HEK293 (cell line): ENCODE measurements around the gene TRIM3.

Experiments used
- BCL11A ChIP-seq: fragments of 450-650 bp; formaldehyde crosslinking; IDR thresholded peaks from 2 replicates; pipeline ENCODE4 v1.5.1; 2016; ENCODE audit warnings: low read depth, missing biosample characterization, missing genetic modification characterization
- YY2 ChIP-seq: fragments of 450-650 bp; formaldehyde crosslinking; IDR thresholded peaks from 2 replicates; pipeline ENCODE4 v1.5.1; 2016; ENCODE audit warnings: missing biosample characterization, missing genetic modification characterization
- ZBTB44 ChIP-seq: fragments of 450-650 bp; IDR thresholded peaks from 2 replicates; pipeline ENCODE4 v1.5.1; 2018; ENCODE audit warnings: missing biosample characterization, mild to moderate bottlenecking, missing genetic modification characterization
- ZNF747 ChIP-seq: fragments of 450-650 bp; formaldehyde crosslinking; IDR thresholded peaks from 2 replicates; pipeline ENCODE4 v1.5.1; 2016; ENCODE audit warnings: missing biosample characterization, missing genetic modification characterization
- ZNF776 ChIP-seq: fragments of 450-650 bp; formaldehyde crosslinking; IDR thresholded peaks from 2 replicates; pipeline ENCODE4 v1.5.0; 2017; ENCODE audit warnings: missing biosample characterization, missing genetic modification characterization, borderline replicate concordance
- TF ChIP-seq, protein P1 (sequence below): fragments of 450-650 bp; formaldehyde crosslinking; IDR thresholded peaks from 2 replicates; pipeline ENCODE4 v1.5.1; 2016; ENCODE audit warnings: missing biosample characterization, missing genetic modification characterization
- TF ChIP-seq, protein P2 (sequence below): fragments of 450-650 bp; formaldehyde crosslinking; IDR thresholded peaks from 2 replicates; pipeline ENCODE4 v1.5.1; 2016; ENCODE audit warnings: missing biosample characterization, missing genetic modification characterization, low read depth

GRCh38 chr11:6400431-6401345 is 73.1 kb downstream of the TRIM3 start:
- TF ChIP-seq ZNF776 (tag by site-specific recombination) = no peak
- TF ChIP-seq, protein P1, sequence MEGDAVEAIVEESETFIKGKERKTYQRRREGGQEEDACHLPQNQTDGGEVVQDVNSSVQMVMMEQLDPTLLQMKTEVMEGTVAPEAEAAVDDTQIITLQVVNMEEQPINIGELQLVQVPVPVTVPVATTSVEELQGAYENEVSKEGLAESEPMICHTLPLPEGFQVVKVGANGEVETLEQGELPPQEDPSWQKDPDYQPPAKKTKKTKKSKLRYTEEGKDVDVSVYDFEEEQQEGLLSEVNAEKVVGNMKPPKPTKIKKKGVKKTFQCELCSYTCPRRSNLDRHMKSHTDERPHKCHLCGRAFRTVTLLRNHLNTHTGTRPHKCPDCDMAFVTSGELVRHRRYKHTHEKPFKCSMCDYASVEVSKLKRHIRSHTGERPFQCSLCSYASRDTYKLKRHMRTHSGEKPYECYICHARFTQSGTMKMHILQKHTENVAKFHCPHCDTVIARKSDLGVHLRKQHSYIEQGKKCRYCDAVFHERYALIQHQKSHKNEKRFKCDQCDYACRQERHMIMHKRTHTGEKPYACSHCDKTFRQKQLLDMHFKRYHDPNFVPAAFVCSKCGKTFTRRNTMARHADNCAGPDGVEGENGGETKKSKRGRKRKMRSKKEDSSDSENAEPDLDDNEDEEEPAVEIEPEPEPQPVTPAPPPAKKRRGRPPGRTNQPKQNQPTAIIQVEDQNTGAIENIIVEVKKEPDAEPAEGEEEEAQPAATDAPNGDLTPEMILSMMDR = no peak
- TF ChIP-seq ZBTB44 = no peak
- TF ChIP-seq ZNF747 = no peak
- TF ChIP-seq BCL11A (tag by site-specific recombination) = no peak
- TF ChIP-seq YY2 = no peak
- TF ChIP-seq, protein P2, sequence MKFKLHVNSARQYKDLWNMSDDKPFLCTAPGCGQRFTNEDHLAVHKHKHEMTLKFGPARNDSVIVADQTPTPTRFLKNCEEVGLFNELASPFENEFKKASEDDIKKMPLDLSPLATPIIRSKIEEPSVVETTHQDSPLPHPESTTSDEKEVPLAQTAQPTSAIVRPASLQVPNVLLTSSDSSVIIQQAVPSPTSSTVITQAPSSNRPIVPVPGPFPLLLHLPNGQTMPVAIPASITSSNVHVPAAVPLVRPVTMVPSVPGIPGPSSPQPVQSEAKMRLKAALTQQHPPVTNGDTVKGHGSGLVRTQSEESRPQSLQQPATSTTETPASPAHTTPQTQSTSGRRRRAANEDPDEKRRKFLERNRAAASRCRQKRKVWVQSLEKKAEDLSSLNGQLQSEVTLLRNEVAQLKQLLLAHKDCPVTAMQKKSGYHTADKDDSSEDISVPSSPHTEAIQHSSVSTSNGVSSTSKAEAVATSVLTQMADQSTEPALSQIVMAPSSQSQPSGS (tag by site-specific recombination) = no peak
